ENCODE measurements around the gene MAP7D3.

Gene MAP7D3

GRCh38 chrX:136205882-136206380 lies 45.3 kb downstream of the MAP7D3 start:
- no peak for DNase-seq (ENCODE audit: low read depth)

DNA sequence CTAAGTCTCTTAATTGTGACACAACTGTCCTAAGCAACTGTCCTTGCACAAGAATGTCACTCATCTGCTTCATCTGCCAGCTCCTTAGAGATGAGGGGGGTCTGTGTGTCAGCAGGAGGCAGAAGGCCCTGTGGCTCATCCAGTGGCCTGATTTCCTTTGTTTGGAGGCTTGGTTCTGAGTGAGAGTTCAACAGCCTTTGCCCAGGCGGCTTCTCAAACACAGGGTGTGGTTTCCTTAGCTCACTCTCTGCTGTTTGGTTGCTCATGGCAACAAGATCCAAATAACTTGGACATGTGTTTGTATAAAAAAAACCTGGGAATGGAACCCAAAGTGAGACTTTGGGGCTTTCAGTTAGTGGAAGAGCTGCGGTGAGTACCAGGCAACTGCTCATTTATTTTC lies 46.6 kb downstream of the MAP7D3 start:
- DNase-seq (ENCODE audit: low read depth): no peak

GRCh38 chrX:136203951-136204350 lies 47.2 kb downstream of the MAP7D3 start:
- no peak for DNase-seq (ENCODE audit: low read depth)

DNA sequence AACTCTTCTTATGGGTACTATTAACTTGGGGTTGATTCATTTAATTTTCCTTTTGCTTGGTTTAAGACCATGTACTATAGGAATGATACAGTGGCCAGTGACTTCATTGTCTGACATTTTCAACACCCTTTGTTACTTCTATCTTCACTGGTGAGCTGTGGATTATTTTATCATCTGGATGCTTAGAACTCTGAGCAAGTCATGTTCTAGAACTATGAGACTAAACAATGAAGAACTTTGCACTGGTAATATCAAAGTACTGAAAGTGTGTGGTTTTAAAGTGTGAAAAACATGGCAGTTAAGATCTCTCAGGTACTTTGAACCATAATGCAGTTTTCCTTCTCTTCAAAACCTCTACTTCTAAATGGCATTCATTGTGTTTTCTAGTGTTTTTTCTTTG lies 47.8 kb downstream of the MAP7D3 start:
- no peak for DNase-seq (ENCODE audit: low read depth)

DNA sequence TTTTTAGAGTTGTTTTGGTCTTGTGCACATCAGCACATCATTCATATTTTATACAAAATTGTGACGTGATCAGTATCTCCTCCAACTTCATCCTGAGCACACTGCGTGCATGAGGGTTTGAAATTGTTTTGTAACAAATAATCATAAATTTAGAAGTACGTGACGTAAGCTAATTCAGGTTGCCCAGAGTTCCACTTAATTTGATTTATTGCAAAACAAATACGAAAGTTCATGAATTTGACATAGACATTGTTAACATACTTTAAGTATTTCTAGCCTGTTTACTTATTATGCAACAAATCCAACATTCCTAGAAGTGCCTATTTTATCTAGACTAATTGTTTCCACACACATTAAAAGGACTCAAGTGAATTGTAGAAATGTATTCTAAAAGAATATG lies 48.3 kb downstream of the MAP7D3 start:
- DNase-seq (ENCODE audit: low read depth): no peak

GRCh38 chrX:136201601-136202000 lies 49.6 kb downstream of the MAP7D3 start:
- DNase-seq (ENCODE audit: low read depth): no peak

DNA sequence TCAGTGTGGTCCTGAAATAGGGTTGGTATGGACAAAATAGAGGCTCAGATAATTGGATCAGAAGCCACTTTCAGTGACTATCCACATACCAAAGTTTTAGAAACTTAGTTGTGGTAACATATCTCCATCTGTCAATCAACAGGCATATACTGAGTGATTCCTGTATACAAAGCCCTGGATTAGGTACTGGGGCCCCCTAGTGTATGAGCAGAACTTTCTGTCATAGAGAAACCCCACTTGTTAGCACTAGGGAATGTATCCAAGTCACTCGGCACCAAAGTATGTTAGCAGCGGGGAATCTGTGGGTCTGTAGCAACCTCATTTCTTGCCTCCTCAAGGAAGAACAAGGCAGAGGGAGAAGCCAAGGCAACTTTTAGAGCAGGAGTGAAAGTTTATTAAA lies 50.7 kb downstream of the MAP7D3 start:
- no peak for DNase-seq (ENCODE audit: low read depth)

DNA sequence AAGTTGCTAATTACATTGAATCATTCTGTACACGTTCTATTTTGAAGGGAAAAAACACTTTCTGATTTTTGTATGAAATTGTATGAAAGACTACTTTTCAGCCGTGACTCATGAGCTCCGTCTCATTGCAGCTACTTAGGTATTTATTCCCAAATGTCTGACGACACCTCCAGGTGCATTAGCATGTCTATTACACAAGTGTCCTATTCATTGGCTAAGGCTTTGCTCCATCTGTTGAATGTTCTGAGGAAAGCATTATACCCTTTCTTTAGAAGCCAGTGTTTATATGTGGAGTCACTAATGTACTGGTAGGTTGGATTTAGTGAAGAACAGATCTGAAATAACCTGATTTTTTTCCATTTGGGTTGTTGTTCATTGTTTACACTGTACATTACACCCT lies 51.8 kb downstream of the MAP7D3 start:
- no peak for DNase-seq (ENCODE audit: low read depth)

DNA sequence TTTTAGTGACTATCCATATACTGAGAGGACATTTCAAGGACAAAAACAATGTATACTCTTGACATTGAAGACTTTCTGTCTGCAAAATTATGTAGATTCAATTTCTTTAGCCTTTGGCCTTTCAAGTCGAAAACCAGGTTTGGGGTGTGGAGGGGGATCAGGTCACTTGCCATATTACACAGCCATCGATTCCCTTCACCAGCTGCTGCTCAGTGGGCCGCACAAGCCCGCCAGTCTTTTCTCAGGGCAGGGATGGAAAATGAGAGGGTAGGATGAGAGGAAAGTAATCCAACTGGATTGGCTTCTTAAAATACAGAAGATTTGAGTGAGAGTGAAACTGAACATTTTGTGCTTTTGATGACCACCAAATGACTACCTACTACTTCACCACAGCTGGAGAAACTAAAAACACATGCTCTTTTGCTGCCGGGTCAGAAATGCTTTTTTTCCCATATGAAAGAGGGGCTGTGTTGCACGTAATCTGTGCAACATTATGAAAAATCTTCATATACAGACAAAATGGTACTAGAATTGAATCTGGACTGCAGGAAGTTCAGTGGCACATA lies 52.4 kb downstream of the MAP7D3 start:
- no peak for DNase-seq (ENCODE audit: low read depth)

GRCh38 chrX:136198010-136198409 lies 53.2 kb downstream of the MAP7D3 start:
- DNase-seq (ENCODE audit: low read depth): no peak

DNA sequence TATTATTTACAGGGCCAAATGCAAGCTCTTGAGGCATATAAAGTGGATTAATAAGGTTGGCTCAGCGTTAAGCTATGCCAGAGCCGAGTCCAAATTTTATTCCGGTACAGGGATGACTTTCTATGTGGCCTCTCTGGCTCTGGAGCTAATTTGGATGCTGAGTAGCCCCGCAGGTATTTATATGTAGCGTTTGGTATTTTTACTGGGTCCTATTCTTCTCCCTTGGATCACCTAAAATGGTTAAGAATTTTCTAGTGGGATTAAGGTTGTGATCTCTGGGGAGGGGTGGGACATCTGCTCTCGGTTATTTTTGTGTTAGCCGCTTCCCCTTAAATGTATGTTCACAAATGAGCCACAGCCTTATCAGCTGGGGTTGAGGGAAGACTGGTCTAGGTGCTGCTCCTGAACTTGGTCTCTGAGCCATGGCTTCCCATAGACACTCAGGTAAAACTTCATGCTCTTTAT lies 54.5 kb downstream of the MAP7D3 start:
- DNase-seq (ENCODE audit: low read depth): no peak

- no peak for DNase-seq (ENCODE audit: low read depth)
These were observed 56.0 kb downstream of the MAP7D3 start for GRCh38 chrX:136195247-136195646.

DNA sequence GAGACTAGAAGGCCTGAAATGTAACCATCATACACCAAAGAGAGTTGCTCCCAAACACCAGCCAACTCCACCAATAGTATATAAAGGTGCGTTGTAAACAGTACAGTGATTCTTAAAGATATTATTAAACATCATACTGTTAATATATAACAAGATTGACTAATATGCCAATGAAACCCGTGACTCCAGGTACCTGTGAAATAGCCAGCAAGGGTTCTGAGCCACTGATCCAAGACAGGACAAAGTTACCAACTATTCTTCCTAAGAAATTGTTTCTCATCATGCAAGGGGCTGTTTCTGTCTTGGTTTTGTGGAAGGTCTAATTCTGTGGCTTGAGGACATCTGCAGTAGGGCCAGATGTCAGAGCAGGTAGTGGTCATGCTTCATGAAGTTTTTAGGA lies 56.7 kb downstream of the MAP7D3 start:
- no peak for DNase-seq (ENCODE audit: low read depth)

GRCh38 chrX:136193771-136194170 lies 57.4 kb downstream of the MAP7D3 start:
- DNase-seq (ENCODE audit: low read depth): no peak

GRCh38 chrX:136192839-136193414 lies 58.3 kb downstream of the MAP7D3 start:
- DNase-seq (ENCODE audit: low read depth): no peak

DNA sequence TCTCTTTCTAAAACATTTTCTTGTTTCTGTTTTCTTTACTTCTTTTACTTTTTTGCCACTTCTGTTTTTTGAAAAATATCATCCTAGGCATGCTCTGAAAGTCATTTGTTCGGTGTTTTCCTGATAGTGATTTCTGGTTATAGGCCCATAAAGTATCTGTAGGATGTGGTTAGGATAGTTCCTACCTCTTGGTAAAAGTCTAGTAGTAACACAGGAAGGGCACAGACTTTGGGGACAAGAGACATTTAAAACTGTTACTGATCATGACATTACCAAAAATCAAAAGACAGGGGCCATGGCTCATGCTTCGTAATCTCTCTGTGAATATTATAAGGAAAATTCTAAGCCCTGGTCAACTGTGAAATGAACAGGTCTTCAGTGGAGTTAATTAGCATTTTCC lies 59.1 kb downstream of the MAP7D3 start:
- no peak for DNase-seq (ENCODE audit: low read depth)

DNA sequence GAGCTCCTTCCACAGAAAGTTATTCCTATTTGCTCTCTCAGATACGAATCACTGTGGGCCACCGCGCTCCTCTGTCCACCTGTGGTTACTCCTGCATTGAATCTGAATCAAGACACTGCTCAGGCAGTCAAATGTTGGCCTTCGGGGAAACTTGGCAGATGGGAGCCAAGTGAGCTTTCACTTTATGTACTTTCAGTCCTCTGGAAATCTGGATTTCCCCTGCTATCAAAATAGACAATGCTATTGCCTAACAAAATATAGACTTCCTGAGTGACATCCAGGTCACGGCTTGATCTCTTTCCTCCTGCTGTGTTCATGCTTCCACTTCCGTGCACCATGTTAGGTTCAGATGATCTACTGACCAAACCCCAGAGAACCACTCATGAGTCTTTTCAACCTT lies 60.0 kb downstream of the MAP7D3 start:
- DNase-seq (ENCODE audit: low read depth): no peak

- DNase-seq (ENCODE audit: low read depth): no peak
These were observed 61.0 kb downstream of the MAP7D3 start for GRCh38 chrX:136190038-136190713.

DNA sequence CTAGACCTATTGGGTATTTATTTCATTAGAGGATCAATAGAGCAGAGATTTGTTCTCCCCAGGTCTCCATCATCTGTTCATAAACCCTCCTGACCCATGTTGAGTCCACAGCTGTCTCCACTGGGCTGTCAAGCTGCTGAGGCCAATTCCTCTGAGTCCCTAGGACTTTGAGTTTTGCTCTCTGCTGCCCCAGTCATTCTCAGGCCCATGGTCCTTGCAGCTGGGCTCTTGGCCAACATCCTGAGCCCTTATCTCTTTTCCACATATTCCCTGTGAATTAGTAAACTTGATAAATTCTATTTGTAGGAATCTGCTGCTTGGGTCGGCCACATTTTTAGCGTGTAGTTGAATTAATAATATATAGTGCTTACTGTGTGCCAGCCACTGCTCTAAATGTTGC lies 62.0 kb downstream of the MAP7D3 start:
- no peak for DNase-seq (ENCODE audit: low read depth)

DNA sequence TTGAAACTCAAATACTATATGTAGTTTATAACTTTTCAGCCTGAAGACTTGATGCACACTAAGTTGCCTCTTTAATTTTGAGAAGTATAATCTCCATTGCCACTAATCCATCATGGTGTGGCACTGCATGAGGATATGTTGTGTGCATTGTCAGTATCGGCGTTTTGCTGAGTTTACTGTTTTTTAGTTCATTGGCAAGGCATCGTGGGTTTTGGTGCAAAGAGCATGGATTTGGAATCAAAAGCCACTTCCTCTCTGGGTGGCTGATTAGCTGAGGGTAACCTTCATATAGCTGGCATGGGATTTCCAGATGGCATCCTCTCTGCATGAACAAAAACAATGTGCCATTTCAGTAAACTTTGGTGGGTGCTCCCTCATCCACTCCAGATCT lies 65.2 kb downstream of the MAP7D3 start:
- DNase-seq (ENCODE audit: low read depth): no peak

DNA sequence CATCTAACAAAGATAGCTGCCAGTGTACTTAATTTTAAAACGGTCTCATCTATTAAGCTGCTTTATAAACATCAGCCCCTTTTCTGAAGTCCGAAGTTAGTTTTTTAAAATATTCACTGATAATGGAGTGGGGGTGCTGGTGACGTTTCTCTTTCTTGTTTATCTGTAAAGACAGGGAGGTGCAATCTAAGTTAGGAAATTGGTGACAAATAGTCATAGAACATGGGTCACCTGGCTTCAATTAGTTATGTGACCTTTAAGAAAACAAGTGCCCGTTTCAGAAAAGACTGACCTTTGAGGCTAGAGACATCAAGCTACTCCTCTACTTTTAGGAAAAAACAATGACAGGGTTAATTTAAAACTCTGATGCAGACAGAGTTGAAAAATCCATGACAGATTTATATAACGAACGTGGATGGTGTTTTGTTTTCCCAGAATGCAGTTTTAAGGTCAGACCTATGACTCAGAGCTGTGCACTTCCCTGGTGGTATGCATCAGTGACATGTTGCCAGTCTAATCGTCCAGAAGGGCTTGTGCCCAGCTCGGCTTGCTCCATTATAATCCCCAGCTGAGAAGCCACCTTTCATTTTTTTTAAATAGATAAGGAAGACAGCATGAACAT lies 65.7 kb downstream of the MAP7D3 start:
- DNase-seq (ENCODE audit: low read depth): no peak

DNA sequence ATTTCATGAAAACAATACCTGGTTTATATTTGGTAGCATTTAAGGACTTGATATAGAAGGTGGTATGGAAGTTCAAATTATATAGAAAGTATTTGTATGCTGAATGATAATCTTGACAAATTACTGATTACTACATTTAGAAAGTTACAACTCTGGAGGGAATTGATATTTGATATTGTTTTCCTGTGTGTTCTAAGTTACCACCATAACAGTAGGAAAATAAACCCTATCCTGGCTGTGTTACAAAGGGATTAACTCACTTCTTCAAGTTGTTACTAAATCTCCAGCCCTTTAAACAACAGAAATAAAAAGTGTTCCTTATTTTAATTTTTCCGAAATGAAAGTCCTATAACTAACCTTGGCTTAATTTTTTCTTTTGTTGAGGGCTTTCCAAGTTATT lies 67.3 kb downstream of the MAP7D3 start:
- DNase-seq (ENCODE audit: low read depth): no peak

DNA sequence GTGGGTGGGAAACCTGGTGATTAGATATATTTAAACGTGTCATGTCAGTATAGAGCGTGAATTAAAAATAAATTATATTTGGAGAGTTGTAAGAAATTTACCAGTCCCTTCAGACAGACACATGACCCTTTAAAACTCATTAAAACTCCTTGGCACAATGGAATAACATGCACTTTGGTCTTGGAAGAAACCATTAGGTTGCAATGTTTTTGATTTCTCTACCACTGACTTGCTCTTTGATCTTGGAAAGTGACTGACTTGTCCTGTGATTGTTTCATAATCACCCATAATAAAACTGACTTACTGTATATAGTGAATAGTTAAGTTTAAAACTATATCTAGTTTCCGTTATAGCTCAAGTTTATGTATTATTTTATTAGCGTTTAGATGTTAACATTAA lies 68.0 kb downstream of the MAP7D3 start:
- DNase-seq (ENCODE audit: low read depth): no peak
